Posterior cingulate gyrus (tissue), 11 donors: ENCODE measurements around the gene NENF.
"Not testable (repeated sequence)": the region's sequence is repeated elsewhere in the genome, so short reads cannot be mapped to it uniquely, and the experiment has no call there.

Source experiments
- DNase-seq, 10 donors: peaks; one replicate each; pipeline versions ENCODE4 v3.0.0 to v3.0.0-alpha.2; 2020 to 2021; ENCODE audit warnings: mixed read lengths in 3 of 10
- intact Hi-C: fragments of 100-400 bp; cut with DNase I; formaldehyde crosslinking; loops from one replicate; pipeline ENCODE4 v1.15.1; 2023

Gene NENF

DNA sequence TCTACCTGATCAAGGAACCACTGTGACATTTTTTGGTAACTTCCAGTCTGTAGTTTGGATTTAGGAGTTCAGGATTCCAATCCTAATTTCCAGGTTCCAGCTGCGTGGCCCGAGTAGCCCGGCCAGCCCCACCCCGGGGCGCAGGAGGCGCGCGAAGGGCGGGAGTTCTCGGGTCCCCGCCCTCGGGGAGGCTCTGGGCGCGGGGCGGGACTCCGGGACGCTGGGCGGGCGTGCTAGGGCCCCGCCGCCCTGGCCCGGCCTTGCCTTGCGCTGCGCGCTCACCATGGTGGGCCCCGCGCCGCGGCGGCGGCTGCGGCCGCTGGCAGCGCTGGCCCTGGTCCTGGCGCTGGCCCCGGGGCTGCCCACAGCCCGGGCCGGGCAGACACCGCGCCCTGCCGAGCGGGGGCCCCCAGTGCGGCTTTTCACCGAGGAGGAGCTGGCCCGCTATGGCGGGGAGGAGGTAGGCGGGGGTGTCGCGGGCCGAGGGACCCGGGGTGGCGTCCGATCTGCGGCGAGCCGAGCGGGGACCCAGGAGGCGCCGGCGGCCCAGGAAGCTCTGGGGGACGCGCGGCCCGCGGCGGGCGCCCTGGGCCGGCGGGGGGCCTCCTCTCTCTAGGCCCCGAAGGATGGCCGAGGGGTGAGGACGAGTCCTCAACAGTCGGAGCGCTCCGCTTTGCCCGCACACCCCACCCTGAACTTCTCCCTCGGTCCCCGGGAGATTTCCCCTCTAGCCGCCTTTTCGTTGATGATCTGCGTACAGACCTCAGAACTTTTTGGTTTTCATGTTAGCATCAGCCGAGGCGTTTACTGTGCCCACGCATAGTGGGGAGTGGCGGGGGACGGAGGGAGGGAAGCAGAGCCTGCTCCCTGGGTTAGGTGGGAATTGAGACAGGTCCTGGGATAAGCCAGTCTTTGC, at the start of gene NENF:
TSS of gene NENF (plus strand) at position 260 of the 916 bp plus-strand sequence. CDS start at position 284, 24 bp downstream.
- DNase-seq = peak; percentile 65 to 98 (median 78)
- intact Hi-C loops = loop anchor here (2.0 kb wide), 1 partner anchor 18 kb away; the partner anchor contains the start of gene PACC1

DNA sequence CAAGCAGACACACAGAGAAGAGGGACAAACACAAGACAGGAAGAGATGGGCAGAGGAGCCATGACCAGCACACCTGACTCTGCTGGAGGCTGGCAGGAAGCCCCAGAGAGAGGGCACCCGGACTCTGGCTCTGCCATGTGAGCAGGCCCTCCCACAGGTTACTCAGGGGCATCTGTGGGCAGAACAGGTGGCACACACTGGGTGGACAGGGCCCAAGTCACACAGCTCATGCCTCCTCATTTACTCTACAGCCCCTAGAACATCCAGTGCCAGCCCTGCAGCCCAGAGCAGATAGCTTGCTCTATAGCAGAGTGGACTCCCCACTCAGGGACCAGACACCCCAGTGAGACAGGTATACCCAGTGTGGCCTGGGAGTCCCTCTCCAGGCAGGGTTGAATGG, 46.7 kb upstream of the NENF start:
- DNase-seq = no peak
- intact Hi-C loops = no loop called here

DNA sequence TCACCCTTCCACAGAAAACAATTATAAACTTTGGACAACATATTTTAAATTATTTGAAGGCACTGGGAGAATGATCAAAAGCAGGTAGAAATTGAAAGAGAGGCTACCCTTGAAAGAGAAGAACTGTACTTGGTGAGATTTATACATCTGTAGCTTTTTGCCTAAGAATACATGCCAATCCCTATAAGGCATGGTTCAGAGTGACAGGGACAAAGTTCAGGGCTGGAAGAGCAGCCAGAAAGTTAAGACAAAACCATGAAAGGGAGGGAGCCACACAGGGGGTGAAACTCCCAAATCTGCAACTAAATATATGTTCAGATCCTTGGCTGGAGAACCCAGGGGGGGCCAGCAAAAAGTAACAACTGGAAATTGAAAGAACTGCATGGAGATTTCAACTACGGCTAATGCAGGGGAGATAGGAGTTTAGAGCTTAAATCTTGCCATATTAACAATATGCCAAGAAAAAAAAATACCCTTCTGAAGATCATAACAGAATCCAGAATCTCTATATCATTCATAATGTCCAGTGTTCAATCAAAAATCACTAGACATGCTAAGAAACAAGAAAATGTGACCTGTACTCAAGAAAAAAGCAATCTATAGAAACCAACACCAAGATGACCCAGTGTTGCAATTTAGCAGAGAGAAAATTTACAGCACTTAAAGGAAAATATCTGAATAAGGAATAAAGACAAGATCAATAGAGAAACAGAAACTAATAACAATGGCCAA, 43.6 kb upstream of the NENF start:
- intact Hi-C loops = no loop called here
- DNase-seq = no peak

DNA sequence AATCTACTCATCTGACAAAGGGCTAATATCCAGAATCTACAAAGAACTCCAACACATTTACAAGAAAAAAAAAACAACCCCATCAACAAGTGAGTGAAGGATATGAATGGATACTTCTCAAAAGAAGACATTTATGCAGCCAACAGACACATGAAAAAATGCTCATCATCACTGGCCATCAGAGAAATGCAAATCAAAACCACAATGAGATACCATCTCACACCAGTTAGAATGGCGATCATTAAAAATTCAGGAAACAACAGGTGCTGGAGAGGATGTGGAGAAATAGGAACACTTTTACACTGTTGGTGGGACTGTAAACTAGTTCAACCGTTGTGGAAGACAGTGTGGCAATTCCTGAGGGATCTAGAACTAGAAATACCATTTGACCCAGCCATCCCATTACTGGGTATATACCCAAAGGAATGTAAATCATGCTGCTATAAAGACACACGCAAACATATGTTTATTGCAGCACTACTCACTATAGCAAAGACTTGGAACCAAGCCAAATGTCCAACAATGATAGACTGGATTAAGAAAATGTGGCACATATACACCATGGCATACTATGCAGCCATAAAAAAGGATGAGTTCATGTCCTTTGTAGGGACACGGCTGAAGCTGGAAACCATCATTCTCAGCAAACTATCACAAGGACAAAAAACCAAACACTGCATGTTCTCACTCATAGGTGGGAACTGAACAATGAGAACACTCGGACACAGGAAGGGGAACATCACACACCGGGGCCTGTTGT, 36.9 kb upstream of the NENF start:
- DNase-seq, intact Hi-C loops: not testable (repeated sequence)

DNA sequence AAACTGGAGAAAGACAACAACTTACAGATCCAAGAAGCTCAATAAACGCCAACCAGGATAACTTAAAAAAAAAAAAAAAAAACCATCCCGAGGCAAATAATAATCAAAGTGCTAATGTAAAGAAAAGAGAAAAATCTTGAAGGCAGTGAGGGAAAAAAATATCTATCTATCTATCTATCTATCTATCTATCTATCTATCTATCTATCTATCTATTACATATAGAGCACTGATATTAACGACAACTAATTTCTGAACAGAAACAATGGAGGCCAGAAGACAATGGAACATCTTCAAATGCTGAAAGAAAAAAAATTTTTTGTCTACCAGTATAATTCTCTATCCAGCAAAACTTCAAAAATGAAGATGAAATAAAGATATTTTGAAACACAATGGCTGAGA, 36.1 kb upstream of the NENF start:
- intact Hi-C loops = no loop called here

DNA sequence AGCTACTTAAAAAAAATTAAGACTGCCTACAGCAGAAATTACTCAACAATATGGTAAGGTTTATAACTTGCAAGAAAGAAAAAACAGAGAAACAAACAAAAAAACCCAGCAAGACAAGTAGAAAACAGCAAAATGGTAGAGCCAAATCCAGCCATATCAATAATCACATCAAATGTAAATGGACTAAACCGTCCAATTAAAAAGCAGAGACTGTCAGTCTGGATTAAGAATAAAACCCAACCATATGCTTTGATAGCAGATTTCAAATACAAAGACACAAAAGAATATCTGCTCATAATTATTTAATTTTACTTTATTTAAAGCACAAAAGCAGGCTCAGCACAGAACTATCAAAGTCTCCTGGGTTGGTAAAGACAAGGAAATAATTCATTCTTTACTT, 35.5 kb upstream of the NENF start:
- DNase-seq = no peak
- intact Hi-C loops = no loop called here

More for the DNA sequence above, 36.1 kb upstream of the NENF start:
- no peak for DNase-seq

DNA sequence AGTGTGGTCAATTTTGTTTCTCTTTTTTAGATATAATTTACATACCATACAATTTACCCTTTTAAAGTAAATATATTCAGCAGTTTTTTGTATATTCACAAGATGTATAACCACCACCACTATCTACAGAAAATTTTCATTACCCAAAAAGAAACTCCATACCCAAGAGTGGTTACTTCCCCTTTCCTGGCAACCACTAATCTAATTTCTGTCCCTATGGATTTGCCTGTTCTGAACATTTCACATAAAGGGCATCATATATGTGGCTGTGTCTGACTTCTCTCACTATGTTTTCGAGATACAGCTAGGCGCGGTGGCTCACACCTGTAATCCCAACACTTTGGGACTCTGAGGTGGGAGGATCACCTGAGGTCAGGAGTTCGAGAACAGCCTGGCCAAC, 31.7 kb upstream of the NENF start:
- no peak for DNase-seq
- intact Hi-C loops = no loop called here

DNA sequence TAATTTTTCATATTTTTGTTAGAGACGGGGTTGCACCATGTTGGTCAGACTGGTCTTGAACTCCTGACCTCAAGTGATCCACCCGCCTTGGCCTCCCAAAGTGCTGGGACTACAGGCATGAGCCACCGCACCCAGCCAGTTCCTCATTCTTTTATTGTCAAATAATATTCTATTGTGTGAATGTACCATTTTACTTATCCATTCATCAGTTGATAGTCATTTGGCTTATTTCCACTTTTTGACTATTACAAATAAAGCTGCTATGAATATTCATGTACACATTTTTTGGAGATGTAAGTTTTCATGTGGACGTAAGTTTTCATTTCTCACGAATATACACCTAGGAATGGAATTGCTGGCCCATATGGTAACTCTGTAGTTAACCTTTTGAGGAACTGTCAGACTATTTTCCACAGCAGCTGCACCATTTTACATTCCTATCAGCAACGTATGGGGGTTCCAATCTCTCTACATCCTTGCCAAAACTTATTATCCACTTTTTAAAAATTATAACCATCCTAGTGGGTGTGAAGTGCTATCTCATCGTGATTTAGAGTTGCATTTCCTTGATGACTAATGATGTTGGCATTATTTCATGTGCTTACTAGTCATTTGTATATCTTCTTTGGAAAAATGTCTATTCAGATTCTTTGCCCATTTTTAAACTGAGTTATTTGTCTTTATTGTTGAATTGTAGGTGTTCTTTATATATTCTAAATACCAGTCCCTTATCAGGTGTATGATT, 30.7 kb upstream of the NENF start:
- intact Hi-C loops = no loop called here

DNA sequence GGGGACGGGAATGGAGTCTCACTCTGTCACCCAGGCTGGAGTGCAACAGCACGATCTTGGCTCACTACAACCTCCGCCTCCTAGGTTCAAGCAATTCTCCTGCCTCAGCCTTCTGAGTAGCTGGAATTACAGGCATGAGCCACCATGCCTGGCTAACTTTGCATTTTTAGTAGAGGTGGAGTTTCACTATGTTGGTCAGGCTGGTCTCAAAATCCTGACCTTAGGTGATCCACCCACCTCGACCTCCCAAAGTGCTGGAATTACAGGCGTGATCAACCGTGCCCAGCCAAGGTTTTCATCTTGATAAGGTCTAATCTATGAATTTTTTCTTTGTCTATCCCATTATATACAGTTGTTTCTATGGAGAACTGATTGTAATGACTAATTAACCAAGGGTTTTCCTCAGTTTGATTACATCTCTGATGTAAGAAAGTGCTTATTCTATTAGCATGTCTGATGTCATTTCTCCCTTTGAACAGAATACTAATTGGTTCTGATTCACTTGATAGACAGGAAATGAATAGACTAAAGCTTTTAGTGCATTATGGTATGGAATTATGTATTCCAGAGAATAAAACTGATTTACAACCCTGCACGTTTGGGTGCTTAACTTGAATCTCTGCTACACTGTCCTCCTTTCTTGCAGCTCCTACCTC, 29.9 kb upstream of the NENF start:
- intact Hi-C loops = no loop called here
- DNase-seq = no peak

More for the DNA sequence above, 30.7 kb upstream of the NENF start:
- DNase-seq = no peak

DNA sequence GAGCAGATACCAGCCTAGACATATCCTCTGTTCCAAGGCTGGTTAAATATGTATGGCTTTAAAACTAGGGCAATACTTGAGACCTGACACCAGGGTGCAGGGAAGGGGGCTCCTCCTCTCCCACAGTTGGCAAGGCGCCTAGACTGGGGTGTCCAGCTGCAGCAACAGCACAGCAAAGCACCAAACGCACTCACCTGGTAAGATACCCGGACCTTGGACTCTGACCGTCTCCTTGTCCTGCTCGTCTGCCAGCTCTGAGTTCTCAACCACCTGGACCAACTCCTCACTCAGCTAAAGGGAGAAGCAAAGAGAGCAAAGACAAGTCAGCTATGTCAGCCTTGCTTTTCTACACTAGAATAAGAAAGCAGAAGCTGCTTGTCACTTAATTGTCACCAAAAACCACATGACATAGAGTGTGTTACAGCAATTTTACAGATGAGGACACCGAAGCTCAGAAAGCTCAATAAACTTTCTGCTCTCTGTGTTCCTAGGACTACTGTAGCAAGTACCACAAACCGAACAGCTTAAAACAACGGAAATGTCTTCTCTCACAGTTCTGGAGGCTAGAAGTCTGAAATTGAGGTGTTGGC, 22.4 kb upstream of the NENF start:
- no peak for DNase-seq
- intact Hi-C loops = no loop called here

DNA sequence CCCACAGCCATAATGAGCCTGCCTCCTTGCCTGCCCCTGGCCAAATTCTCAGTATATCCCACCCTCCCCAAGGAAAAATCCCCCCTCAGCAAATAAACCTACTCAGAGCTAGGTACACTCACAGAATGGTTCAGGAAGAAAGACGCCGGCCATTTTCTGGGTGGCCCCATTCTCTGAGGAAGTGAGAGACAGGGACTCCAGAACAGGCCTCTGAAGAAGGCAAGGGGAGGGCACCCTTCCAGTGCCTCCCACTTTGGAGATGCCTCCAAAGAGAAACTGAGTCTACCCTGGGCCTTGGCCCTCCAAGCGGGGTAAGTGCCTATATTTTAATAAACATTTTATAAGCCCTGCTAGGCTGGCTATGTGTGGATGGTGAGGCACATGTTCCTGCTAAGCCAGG, 20.3 kb upstream of the NENF start:
- no peak for DNase-seq

DNA sequence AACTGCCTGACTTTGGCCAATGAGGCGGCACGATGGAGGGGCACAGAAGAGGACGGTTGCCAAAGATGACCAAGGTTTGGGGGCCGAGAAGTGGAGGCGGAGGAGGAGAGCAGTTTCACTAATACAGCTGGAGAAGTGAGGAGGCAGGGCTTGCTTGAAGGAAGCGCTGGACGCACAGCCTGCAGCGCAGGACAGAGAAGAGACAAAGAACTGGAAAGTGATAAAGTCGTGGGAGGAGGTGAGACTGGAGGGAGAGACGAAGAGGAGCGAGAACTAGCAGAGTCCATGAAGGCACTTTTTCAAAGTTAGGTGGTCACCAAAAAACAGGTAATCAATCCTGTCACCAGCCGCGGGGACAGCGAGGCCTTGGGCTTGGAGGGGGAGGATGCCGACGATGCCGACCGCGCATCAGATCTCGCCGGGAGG, 18.8 kb upstream of the NENF start:
- DNase-seq = peak in 2 of 10 donors; percentile 6 to 81

More for the DNA sequence above, 20.3 kb upstream of the NENF start:
- intact Hi-C loops = no loop called here

DNA sequence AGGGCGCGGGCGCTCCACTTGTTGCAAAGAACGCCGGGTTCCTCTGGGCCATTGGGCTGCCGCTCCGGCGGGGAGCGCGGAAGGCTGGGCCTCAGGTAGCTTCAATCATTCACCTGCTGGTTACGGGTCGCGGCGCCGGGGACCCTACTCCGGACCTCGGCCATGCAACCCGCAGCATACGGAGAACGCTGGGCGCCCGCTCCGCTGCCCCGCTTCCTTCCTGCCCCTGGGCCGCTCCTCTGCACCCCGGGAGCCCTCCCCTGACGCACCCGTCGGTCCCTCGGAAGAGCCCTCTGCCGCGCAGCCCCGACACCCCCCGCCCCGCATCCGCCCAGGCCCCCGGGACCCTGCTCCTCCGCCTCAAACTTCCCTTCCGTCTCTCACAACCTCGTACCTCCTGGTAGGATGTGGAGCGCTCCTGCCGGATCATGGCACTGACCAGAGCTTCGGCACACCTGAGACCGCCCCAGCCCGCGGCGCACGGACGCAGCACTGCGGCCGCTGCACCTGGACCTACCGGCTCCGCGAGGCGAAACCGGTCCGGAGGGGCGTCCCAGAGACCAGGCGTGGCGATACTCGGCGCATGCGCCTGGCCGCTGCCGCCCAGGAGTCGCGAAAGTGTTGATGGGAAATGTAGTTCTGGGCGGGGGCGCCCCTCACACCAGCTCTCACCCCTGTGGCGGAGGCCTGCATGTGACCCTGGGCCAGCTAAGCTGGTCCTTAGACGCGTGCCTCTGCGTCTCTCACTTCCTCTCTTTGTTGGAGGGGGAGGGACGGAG, 18.2 kb upstream of the NENF start, which contains the start of gene PACC1:
TSS of gene PACC1 (minus strand) at position 559 of the 779 bp plus-strand sequence. CDS start at position 430, 129 bp downstream.
- intact Hi-C loops = loop anchor here (2.0 to 5.0 kb wide), 2 partner anchors 18 to 38 kb away; partner anchors contain the start of gene NENF
- DNase-seq = peak; percentile 83 to 98 (median 88)

More for the DNA sequence above, 18.8 kb upstream of the NENF start:
- intact Hi-C loops = loop anchor here (2.0 kb wide), 1 partner anchor 19 kb away; the partner anchor contains the start of gene NENF

DNA sequence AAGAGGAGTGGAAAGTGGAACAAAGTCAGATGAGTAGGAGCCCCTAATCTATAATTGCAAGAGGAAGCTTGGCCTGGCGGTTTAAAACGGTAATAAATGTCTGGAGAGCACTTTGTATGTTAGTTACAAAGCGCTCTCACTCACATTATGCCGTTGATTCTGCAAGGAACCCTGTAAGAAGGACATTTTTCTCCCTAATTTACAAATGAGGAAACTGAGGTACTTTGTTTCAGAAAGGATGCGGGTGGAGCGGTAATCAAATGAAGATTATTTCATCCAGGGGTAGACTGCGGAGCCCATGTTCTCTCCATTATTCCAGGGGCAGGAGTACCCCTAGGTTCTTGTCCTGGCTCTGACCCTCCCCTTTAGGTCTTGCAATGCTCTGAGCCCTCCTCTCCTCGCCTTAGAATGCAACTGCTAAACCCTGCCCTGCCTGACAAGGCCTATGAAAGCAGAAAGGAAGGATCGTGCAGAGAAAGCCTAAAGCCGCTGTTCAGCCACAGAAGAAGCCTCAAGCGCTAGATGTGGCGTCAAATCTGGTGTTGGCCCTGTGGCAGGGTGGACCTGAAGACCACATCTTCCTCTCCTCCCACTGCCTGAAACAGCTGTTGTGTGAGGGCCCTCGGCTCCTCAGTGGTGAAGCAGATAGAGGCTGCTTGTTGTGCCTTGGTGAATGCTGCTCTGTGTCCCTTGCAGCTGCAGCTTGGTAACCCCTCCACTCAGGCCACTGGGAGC, 17.4 kb upstream of the NENF start:
- DNase-seq = peak; percentile 41 to 96 (median 71)
- intact Hi-C loops = loop anchor here (2.0 to 5.0 kb wide), 2 partner anchors 18 to 37 kb away; partner anchors contain the start of gene NENF

DNA sequence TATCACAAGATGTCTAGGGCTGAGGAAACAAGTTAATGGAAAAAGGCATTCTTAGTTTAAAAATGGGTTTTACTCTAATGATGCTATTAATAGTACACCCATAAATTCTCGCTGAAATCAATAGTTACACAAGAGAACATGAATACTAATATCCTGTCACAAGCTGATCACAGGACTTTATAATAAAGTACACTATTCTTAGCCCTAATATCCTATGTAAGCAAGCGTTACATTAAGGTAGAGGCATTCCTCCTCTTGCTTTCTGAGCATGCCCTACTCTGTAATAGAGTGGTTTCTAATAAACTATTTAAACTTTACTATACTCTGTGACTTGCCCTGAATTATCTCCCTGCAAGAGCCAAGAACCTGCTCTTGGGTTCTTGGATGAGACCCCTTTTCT, 11.6 kb upstream of the NENF start:
- intact Hi-C loops = no loop called here
- no peak for DNase-seq

DNA sequence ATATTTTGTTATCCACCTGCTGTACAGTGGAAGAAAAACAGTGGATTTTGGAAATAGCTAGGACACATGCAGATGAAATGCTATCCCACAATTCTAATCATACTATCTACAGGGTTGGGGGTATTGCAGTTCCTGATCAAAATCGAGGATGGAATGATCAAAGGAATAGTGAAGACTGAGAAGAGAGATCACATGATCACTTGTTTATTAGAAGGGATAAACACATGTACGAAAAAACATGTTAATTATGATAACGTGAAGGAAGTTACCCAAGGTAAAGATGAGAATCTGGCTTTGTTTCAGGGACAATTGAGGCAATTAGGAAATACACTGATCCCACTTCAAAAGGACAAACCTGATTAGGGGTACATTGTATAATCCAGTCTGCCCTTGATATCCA, 8.8 kb upstream of the NENF start:
- DNase-seq = no peak
- intact Hi-C loops = no loop called here

DNA sequence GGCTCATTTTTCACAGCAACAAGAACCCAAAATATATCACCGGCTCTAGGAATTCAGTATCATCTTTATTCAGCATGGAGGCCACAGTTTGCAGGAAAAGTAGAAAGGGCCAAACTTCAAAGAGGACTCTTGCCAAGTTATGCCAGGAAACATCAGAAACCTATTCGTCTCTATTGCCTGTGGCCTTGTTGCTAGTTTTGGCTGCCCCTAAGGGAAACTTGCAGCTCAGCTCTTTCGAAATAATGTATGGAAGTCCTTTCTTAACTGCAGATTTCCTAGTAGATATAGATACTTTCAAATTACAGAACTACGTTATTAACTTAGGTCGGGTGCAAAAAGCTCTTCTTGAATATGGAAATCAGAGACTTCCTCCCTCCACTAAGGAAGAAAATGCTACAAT, 4.2 kb upstream of the NENF start:
- no peak for DNase-seq
- intact Hi-C loops = no loop called here
